ENCODE measurements around the gene MOCS1.

DNA sequence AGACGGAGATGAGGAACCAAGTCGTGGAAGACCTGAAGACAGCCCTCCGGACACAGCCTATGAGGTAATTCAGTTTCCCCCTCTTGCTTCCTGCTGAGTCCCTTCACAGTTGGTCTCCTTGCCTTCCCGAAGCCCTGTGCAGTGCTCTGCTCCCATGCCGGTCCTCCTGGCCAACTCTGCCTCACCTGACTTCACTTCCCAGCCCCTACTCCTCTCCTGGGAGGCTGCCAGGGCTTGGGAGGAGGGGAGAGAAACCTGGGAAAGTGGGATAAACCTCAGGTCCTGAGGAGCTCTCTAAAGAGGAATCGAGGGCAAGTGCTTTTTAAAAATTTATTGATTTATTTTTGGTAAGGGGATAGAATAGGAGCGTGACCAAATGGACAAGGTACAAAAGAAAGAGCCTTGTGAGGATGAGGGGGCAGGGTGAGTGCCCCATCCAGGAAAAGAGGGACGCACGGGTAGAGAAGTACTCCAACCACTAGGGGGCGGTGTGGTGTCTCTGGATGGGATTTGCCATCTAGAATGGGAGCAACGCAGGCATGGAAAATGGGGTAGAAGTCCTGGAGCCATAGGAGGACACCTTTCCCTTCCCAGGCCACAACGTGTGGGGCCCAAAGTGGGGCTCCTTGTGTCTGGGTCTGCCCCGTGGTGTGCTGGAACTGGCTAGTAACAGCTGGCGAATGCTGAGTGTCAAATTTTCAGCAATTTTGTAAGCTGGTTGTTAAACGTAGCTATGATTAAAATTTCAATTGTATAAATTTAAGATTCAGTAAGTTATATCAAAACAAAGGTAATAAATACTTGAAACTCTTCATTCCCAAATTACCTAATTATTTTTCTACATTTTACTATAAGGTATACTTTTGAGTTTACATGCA is 69.0 kb downstream of the MOCS1 start:
- peak; percentile 89 for TF ChIP-seq CTCF (IDR thresholded peaks at IDR 0.05)
- no peak for TF ChIP-seq ZFX (IDR thresholded peaks at IDR 0.05; ENCODE audit: borderline replicate concordance)

Measured in 22Rv1 (cell line).